OCI-LY7 (cell line): Measurements from ENCODE around the gene WNT10A. TPM values are rescaled to one million over a fixed set of nuclear protein-coding genes. Genes with fewer than 3 reads are reported as not detected.

Experiments used
- BruUV-seq: library from RNA; stranded (reverse); fragments of 400-500 nt; replicated peaks from 2 replicates; lab custom pipeline; 2021; lab: Mats Ljungman, UMichigan
- CTCF ChIA-PET: fragments of 300-600 bp; sonication (Branson Sonifier 250); formaldehyde crosslinking; loops from one replicate; lab custom pipeline; 2022; ENCODE audit warnings: antibody characterized with exemption; ENCODE audit not compliant: unreplicated experiment; lab: Charles Lee
- POLR2A ChIA-PET: fragments of 300-600 bp; sonication (Branson Sonifier 250); formaldehyde crosslinking; loops from one replicate; lab custom pipeline; 2022; ENCODE audit warnings: antibody characterized with exemption; lab: Charles Lee
- DNase-seq: peaks from one replicate; pipeline ENCODE4 v3.0.0-alpha.2; 2015; ENCODE audit warnings: low spot score
- H2AFZ ChIP-seq: fragments of 200-600 bp; sonication (generic), shearing (Covaris generic); 2 replicates; pipeline ENCODE4 v1.6.1; 2014; ENCODE audit warnings: mild to moderate bottlenecking, antibody characterized with exemption, low read length, moderate library complexity
- H3K27ac ChIP-seq: fragments of 200-600 bp; sonication (generic); 2 replicates; pipeline ENCODE4 v1.5.1; 2014; ENCODE audit warnings: mixed run types, low read depth, mild to moderate bottlenecking, moderate library complexity, low read length, inconsistent platforms; ENCODE audit not compliant: poor library complexity, severe bottlenecking
- H3K36me3 ChIP-seq: fragments of 200-600 bp; sonication (generic); 2 replicates; pipeline ENCODE4 v1.6.1; 2014; ENCODE audit warnings: mild to moderate bottlenecking, antibody characterized with exemption, low read length, moderate library complexity, mixed read lengths; ENCODE audit not compliant: insufficient read depth
- H3K4me1 ChIP-seq: fragments of 200-600 bp; sonication (generic); 2 replicates; pipeline ENCODE4 v1.5.1; 2014; ENCODE audit warnings: mild to moderate bottlenecking, low read length; ENCODE audit not compliant: insufficient read depth, poor library complexity, severe bottlenecking
- H3K4me2 ChIP-seq: fragments of 200-600 bp; sonication (generic); 2 replicates; pipeline ENCODE4 v1.6.1; 2014; ENCODE audit warnings: mild to moderate bottlenecking, low read length
- H3K4me3 ChIP-seq: fragments of 200-600 bp; sonication (generic); 2 replicates; pipeline ENCODE4 v1.5.1; 2014; ENCODE audit warnings: mild to moderate bottlenecking, low read depth, low read length; ENCODE audit not compliant: poor library complexity, severe bottlenecking
- H3K79me2 ChIP-seq: fragments of 200-600 bp; sonication (generic); 2 replicates; pipeline ENCODE4 v1.6.1; 2016; ENCODE audit warnings: low read depth, mild to moderate bottlenecking, low read length, moderate library complexity, mixed read lengths; ENCODE audit not compliant: insufficient read depth
- H3K9me2 ChIP-seq: fragments of 200-600 bp; sonication (generic); 2 replicates; pipeline ENCODE4 v1.6.1; 2016; ENCODE audit warnings: mild to moderate bottlenecking, low read length, mixed read lengths; ENCODE audit not compliant: insufficient read depth
- H3K9me3 ChIP-seq: fragments of 200-600 bp; sonication (generic); 2 replicates; pipeline ENCODE4 v1.6.1; 2014; ENCODE audit warnings: mild to moderate bottlenecking, mixed run types, low read length, mixed read lengths
- H4K20me1 ChIP-seq: fragments of 200-600 bp; sonication (generic); 2 replicates; pipeline ENCODE4 v1.6.1; 2014; ENCODE audit warnings: mild to moderate bottlenecking, antibody characterized with exemption, low read length, moderate library complexity, mixed read lengths; ENCODE audit not compliant: insufficient read depth
- EZH2phosphoT487 ChIP-seq: fragments of 200-600 bp; sonication (generic); IDR thresholded peaks from 2 replicates; pipeline ENCODE4 v1.6.1; 2018; ENCODE audit warnings: low read depth, borderline replicate concordance, mild to moderate bottlenecking, mixed run types, antibody characterized with exemption, low read length, moderate library complexity, mixed read lengths
- intact Hi-C: fragments of 100-400 bp; cut with micrococcal nuclease; formaldehyde crosslinking; loops from one replicate; pipeline ENCODE4 v1.10.0; 2022; ENCODE audit not compliant: unreplicated experiment
- total RNA-seq, 2 experiments: library from RNA; depleted of rRNA in 1 of 2; stranded (reverse); fragments of >200 nt in 1 of 2; shearing (Covaris generic) in 1 of 2; gene quantifications; 2 replicates each; pipeline ENCODE4 v1.2.3, GENCODE V29; 2014 to 2022
- TF ChIP-seq, protein P1 (sequence below): fragments of 200-600 bp; sonication (generic); conservative IDR thresholded peaks from 2 replicates; pipeline ENCODE4 v1.5.1; 2014; ENCODE audit warnings: mild to moderate bottlenecking, antibody characterized with exemption, low read length, moderate library complexity, mixed read lengths

WNT10A gene
- total RNA-seq, 2 experiments from 2014 or later, result 5.5 to 11.4 TPM

GRCh38 chr2:218850796-218851195, 29.9 kb upstream of the WNT10A start:
- intact Hi-C loops, result loop anchor here (5.0 kb wide), 1 partner anchor 147 kb away; no protein-coding TSS in a partner anchor
- ChIA-PET POLR2A (interaction anchor here (0.7 kb wide), 2 partner anchors 55 to 79 kb away, joined by 4 to 5 read pairs; no protein-coding TSS in a partner anchor), CTCF (interaction anchor here (0.6 to 1.5 kb wide), 2 partner anchors 59 to 193 kb away, joined by 3 to 4 read pairs; no protein-coding TSS in a partner anchor)
- Histone ChIP-seq H3K4me2 (no peak overlapping the region), H3K4me3 (no peak overlapping the region), H3K36me3 (no peaks in the 10 kb centered on the region), H3K27ac (no peak overlapping the region), H3K79me2 (no peaks in the 10 kb centered on the region), H3K4me1 (no peaks in the 10 kb centered on the region), H3K9me2 (no peaks in the 10 kb centered on the region), H4K20me1 (no peaks in the 10 kb centered on the region), H3K9me3 (no peaks in the 10 kb centered on the region), H2AFZ (no peak overlapping the region)
- no TSS peak for BruUV-seq
- no peak for DNase-seq
- no peak for TF ChIP-seq EZH2phosphoT487
- TF ChIP-seq, protein P1, sequence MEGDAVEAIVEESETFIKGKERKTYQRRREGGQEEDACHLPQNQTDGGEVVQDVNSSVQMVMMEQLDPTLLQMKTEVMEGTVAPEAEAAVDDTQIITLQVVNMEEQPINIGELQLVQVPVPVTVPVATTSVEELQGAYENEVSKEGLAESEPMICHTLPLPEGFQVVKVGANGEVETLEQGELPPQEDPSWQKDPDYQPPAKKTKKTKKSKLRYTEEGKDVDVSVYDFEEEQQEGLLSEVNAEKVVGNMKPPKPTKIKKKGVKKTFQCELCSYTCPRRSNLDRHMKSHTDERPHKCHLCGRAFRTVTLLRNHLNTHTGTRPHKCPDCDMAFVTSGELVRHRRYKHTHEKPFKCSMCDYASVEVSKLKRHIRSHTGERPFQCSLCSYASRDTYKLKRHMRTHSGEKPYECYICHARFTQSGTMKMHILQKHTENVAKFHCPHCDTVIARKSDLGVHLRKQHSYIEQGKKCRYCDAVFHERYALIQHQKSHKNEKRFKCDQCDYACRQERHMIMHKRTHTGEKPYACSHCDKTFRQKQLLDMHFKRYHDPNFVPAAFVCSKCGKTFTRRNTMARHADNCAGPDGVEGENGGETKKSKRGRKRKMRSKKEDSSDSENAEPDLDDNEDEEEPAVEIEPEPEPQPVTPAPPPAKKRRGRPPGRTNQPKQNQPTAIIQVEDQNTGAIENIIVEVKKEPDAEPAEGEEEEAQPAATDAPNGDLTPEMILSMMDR, result no peak

GRCh38 chr2:218851286-218851685, 29.4 kb upstream of the WNT10A start:
- H3K9me3 ChIP-seq, result no peaks in the 10 kb centered on the region
- H2AFZ ChIP-seq, result no peak overlapping the region
- ChIA-PET CTCF (interaction anchor here (0.6 to 1.5 kb wide), 2 partner anchors 58 to 194 kb away, joined by 3 to 4 read pairs; no protein-coding TSS in a partner anchor), POLR2A (interaction anchor here (0.6 kb wide), 1 partner anchor 89 kb away, joined by 7 read pairs; no protein-coding TSS in a partner anchor)
- DNase-seq, result no peak
- BruUV-seq, result no TSS peak
- TF ChIP-seq EZH2phosphoT487, result no peak
- TF ChIP-seq, protein P1, result no peak
- H3K4me3 ChIP-seq, result no peak overlapping the region
- no peak overlapping the region for H3K4me2 ChIP-seq
- no peak overlapping the region for H3K27ac ChIP-seq
- H3K4me1 ChIP-seq, result no peaks in the 10 kb centered on the region
- H4K20me1 ChIP-seq, result no peaks in the 10 kb centered on the region
- no peaks in the 10 kb centered on the region for H3K9me2 ChIP-seq
- intact Hi-C loops, result loop anchor here (5.0 kb wide), 1 partner anchor 146 kb away; no protein-coding TSS in a partner anchor
- H3K36me3 ChIP-seq, result no peaks in the 10 kb centered on the region
- H3K79me2 ChIP-seq, result no peaks in the 10 kb centered on the region
